WTC11 (cell line): ENCODE measurements around the gene RAB8B. TPM values are rescaled to one million over a fixed set of nuclear protein-coding genes. Genes with fewer than 3 reads are reported as not detected.

Source experiments
- ATAC-seq: fragments of 200-7000 bp; cut with Tn5 transposase; 2 replicates; pipeline ENCODE4 v1.10.0; 2021; ENCODE audit warnings: mild to moderate bottlenecking, moderate library complexity
- CTCF ChIA-PET: fragments of 300-600 bp; sonication (Branson Sonifier 250); formaldehyde crosslinking; loops from one replicate; lab custom pipeline; 2021; ENCODE audit warnings: antibody characterized with exemption; lab: Charles Lee
- POLR2A ChIA-PET: fragments of 350-600 bp; sonication (Branson Sonifier 250); formaldehyde crosslinking; loops from one replicate; lab custom pipeline; 2021; ENCODE audit warnings: antibody characterized with exemption; lab: Charles Lee
- DNase-seq: peaks from one replicate; pipeline ENCODE4 v3.0.0; 2021; ENCODE audit warnings: low spot score
- H3K27ac Mint-ChIP-seq: 2 replicates; pipeline ENCODE4 v1.8.0; 2021; ENCODE audit warnings: mixed read lengths
- H3K27me3 Mint-ChIP-seq: 2 replicates; pipeline ENCODE4 v1.8.0; 2021; ENCODE audit warnings: low read depth, mild to moderate bottlenecking, moderate library complexity, mixed read lengths
- H3K36me3 Mint-ChIP-seq: 2 replicates; pipeline ENCODE4 v1.8.0; 2021; ENCODE audit warnings: mixed read lengths
- H3K4me1 Mint-ChIP-seq: 2 replicates; pipeline ENCODE4 v1.8.0; 2022; ENCODE audit warnings: mixed read lengths
- H3K4me3 Mint-ChIP-seq: 2 replicates; pipeline ENCODE4 v1.8.0; 2021; ENCODE audit warnings: mild to moderate bottlenecking, moderate library complexity, mixed read lengths
- H3K9me3 Mint-ChIP-seq: 2 replicates; pipeline ENCODE4 v1.8.0; 2021; ENCODE audit warnings: mixed read lengths
- ATF1 ChIP-seq: sonication (generic); formaldehyde crosslinking; IDR thresholded peaks from 2 replicates; pipeline ENCODE4 v1.8.1; 2023; ENCODE audit warnings: mild to moderate bottlenecking, moderate library complexity, missing genetic modification reagents
- ELF4 ChIP-seq: sonication (generic); formaldehyde crosslinking; IDR thresholded peaks from 2 replicates; pipeline ENCODE4 v1.8.1; 2022; ENCODE audit warnings: low read depth, mild to moderate bottlenecking, moderate library complexity, missing genetic modification reagents
- EMX1 ChIP-seq: fragments of 250-450 bp; sonication (Bioruptor Pico); IDR thresholded peaks from 2 replicates; pipeline ENCODE4 v1.8.0; 2021; ENCODE audit warnings: mild to moderate bottlenecking
- HMGA2 ChIP-seq: fragments of 250-450 bp; sonication (Bioruptor Pico); IDR thresholded peaks from 2 replicates; pipeline ENCODE4 v1.4.0; 2021; ENCODE audit warnings: mild to moderate bottlenecking, moderate library complexity
- IRF2 ChIP-seq: sonication (generic); formaldehyde crosslinking; IDR thresholded peaks from 2 replicates; pipeline ENCODE4 v1.8.0; 2022; ENCODE audit warnings: low read depth, missing genetic modification reagents, borderline replicate concordance
- NR2C2 ChIP-seq: sonication (generic); formaldehyde crosslinking; IDR thresholded peaks from 2 replicates; pipeline ENCODE4 v1.8.0; 2022; ENCODE audit warnings: mild to moderate bottlenecking, missing genetic modification reagents
- OVOL2 ChIP-seq: fragments of 250-450 bp; sonication (Bioruptor Pico); IDR thresholded peaks from 2 replicates; pipeline ENCODE4 v1.9.0; 2021; ENCODE audit warnings: mild to moderate bottlenecking, borderline replicate concordance
- RELA ChIP-seq: sonication (generic); formaldehyde crosslinking; IDR thresholded peaks from 2 replicates; pipeline ENCODE4 v1.8.1; 2022; ENCODE audit warnings: missing genetic modification reagents, mild to moderate bottlenecking, borderline replicate concordance
- SOX15 ChIP-seq: fragments of 250-450 bp; sonication (Bioruptor Pico); IDR thresholded peaks from 2 replicates; pipeline ENCODE4 v1.9.0; 2021; ENCODE audit warnings: mild to moderate bottlenecking
- ZNF121 ChIP-seq: sonication (generic); formaldehyde crosslinking; IDR thresholded peaks from 2 replicates; pipeline ENCODE4 v1.8.0; 2023; ENCODE audit warnings: missing genetic modification reagents
- ZNF263 ChIP-seq: sonication (generic); formaldehyde crosslinking; IDR thresholded peaks from 2 replicates; pipeline ENCODE4 v1.8.1; 2022; ENCODE audit warnings: low read depth, mild to moderate bottlenecking, moderate library complexity, missing genetic modification reagents
- total RNA-seq: library from RNA; stranded (reverse); gene quantifications from 3 replicates; pipeline ENCODE4 v1.2.3, GENCODE V29; 2021
- TF ChIP-seq, protein P1 (sequence below): fragments of 250-450 bp; sonication (Bioruptor Pico); IDR thresholded peaks from 2 replicates; pipeline ENCODE4 v1.9.0; 2021; ENCODE audit warnings: mild to moderate bottlenecking, borderline replicate concordance
- TF ChIP-seq, protein P2 (sequence below): sonication (generic); formaldehyde crosslinking; conservative IDR thresholded peaks from 2 replicates; pipeline ENCODE4 v1.8.1; 2023; ENCODE audit warnings: mild to moderate bottlenecking, low read depth, missing genetic modification reagents, moderate library complexity
- TF ChIP-seq, protein P3 (sequence below): sonication (generic); formaldehyde crosslinking; IDR thresholded peaks from 2 replicates; pipeline ENCODE4 v1.8.0; 2023; ENCODE audit warnings: missing genetic modification reagents
- TF ChIP-seq, protein P4 (sequence below): sonication (generic); formaldehyde crosslinking; IDR thresholded peaks from 2 replicates; pipeline ENCODE4 v1.8.1; 2022; ENCODE audit warnings: low read depth, missing genetic modification reagents, borderline replicate concordance
- TF ChIP-seq, protein P5 (sequence below): sonication (generic); formaldehyde crosslinking; IDR thresholded peaks from 2 replicates; pipeline ENCODE4 v1.8.1; 2023; ENCODE audit warnings: mild to moderate bottlenecking, missing genetic modification reagents
- TF ChIP-seq, protein P6 (sequence below): fragments of 250-450 bp; sonication (Bioruptor Pico); IDR thresholded peaks from 2 replicates; pipeline ENCODE4 v2.1.2; 2022; ENCODE audit warnings: mild to moderate bottlenecking, moderate library complexity
- TF ChIP-seq, protein P7 (sequence below): sonication (generic); formaldehyde crosslinking; IDR thresholded peaks from 2 replicates; pipeline ENCODE4 v1.8.1; 2023; ENCODE audit warnings: mild to moderate bottlenecking, missing genetic modification reagents, moderate library complexity
- TF ChIP-seq, protein P8 (sequence below): sonication (generic); formaldehyde crosslinking; IDR thresholded peaks from 2 replicates; pipeline ENCODE4 v1.8.0; 2022; ENCODE audit warnings: mild to moderate bottlenecking, missing genetic modification reagents

Gene RAB8B
- total RNA-seq, 1 experiment from 2014 or later, result 32.5 TPM

DNA sequence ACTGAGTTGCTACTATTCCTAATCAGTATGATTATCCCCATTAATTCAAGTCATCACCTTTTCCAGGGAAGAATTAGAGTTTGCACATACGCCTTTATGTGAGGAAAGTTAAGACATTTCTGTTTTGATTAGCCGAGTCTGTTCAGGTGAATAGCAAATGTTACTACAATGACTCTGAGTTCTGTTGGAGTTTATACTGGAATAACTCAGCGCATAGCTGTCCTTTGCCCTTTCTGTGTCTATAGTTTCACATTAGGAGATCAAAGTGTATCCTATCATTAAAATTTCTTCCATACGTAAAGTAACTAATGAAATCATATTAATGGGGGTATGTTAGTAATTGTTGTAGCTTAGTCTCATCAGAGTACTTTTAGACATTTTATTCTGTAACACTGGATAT is 4.9 kb downstream of the RAB8B start:
- Mint-ChIP-seq H3K4me3 (no peak overlapping the region), H3K36me3 (no peaks in the 10 kb centered on the region), H3K4me1 (peaks cover 74% of the 10 kb centered on the region), H3K9me3 (no peaks in the 10 kb centered on the region), H3K27ac (peak overlapping the region; percentile 46; the same call in 1 of the 2 replicates), H3K27me3 (no peaks in the 10 kb centered on the region)
- TF ChIP-seq, protein P1, sequence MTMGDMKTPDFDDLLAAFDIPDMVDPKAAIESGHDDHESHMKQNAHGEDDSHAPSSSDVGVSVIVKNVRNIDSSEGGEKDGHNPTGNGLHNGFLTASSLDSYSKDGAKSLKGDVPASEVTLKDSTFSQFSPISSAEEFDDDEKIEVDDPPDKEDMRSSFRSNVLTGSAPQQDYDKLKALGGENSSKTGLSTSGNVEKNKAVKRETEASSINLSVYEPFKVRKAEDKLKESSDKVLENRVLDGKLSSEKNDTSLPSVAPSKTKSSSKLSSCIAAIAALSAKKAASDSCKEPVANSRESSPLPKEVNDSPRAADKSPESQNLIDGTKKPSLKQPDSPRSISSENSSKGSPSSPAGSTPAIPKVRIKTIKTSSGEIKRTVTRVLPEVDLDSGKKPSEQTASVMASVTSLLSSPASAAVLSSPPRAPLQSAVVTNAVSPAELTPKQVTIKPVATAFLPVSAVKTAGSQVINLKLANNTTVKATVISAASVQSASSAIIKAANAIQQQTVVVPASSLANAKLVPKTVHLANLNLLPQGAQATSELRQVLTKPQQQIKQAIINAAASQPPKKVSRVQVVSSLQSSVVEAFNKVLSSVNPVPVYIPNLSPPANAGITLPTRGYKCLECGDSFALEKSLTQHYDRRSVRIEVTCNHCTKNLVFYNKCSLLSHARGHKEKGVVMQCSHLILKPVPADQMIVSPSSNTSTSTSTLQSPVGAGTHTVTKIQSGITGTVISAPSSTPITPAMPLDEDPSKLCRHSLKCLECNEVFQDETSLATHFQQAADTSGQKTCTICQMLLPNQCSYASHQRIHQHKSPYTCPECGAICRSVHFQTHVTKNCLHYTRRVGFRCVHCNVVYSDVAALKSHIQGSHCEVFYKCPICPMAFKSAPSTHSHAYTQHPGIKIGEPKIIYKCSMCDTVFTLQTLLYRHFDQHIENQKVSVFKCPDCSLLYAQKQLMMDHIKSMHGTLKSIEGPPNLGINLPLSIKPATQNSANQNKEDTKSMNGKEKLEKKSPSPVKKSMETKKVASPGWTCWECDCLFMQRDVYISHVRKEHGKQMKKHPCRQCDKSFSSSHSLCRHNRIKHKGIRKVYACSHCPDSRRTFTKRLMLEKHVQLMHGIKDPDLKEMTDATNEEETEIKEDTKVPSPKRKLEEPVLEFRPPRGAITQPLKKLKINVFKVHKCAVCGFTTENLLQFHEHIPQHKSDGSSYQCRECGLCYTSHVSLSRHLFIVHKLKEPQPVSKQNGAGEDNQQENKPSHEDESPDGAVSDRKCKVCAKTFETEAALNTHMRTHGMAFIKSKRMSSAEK (CRISPR knock-in tag), result no peak
- TF ChIP-seq, protein P2, sequence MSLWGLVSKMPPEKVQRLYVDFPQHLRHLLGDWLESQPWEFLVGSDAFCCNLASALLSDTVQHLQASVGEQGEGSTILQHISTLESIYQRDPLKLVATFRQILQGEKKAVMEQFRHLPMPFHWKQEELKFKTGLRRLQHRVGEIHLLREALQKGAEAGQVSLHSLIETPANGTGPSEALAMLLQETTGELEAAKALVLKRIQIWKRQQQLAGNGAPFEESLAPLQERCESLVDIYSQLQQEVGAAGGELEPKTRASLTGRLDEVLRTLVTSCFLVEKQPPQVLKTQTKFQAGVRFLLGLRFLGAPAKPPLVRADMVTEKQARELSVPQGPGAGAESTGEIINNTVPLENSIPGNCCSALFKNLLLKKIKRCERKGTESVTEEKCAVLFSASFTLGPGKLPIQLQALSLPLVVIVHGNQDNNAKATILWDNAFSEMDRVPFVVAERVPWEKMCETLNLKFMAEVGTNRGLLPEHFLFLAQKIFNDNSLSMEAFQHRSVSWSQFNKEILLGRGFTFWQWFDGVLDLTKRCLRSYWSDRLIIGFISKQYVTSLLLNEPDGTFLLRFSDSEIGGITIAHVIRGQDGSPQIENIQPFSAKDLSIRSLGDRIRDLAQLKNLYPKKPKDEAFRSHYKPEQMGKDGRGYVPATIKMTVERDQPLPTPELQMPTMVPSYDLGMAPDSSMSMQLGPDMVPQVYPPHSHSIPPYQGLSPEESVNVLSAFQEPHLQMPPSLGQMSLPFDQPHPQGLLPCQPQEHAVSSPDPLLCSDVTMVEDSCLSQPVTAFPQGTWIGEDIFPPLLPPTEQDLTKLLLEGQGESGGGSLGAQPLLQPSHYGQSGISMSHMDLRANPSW (CRISPR knock-in tag), result no peak
- TF ChIP-seq ATF1 (CRISPR knock-in tag), result no peak
- TF ChIP-seq RELA (CRISPR knock-in tag), result no peak
- no peak for TF ChIP-seq ZNF263
- TF ChIP-seq, protein P3, sequence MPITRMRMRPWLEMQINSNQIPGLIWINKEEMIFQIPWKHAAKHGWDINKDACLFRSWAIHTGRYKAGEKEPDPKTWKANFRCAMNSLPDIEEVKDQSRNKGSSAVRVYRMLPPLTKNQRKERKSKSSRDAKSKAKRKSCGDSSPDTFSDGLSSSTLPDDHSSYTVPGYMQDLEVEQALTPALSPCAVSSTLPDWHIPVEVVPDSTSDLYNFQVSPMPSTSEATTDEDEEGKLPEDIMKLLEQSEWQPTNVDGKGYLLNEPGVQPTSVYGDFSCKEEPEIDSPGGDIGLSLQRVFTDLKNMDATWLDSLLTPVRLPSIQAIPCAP (CRISPR knock-in tag), result no peak
- DNase-seq (no peak), ATAC-seq (no peak)
- POLR2A ChIA-PET, result no interaction called here
- CTCF ChIA-PET, result interaction anchor here (1.0 kb wide), 1 partner anchor 8 kb away, joined by 3 read pairs; no protein-coding TSS in a partner anchor

DNA sequence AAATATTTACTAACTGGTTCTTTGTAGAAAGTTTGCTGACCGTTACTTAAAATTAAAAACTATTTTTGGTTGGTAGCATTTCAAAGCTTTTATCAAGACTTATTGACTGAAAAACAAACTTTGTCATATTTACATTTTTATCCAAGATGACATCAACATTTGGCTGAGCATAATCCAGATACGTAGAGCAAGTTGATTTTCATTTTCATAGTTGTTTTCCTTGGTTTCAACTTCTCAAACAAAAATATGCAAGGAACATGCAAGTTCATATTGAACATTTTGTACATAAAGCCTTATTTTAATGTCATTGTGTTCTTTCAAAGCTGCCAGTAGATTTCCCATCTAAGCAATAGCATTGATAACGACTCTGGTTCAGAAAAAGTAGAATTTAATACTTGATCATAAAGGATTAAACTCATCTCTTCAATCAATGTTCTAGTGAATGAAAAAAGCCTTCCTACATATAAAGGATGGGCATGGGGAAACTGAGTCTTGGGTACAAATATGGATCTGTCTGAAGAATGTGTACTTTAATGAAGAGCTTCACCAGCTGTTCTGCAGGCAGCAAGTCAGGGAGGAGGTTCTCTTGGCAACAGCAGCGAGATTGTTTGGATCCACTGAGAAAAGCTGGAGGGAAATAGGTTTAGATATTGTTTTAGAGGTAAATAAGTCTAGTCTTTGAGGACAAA is 5.6 kb downstream of the RAB8B start:
- Mint-ChIP-seq H3K27me3 (no peaks in the 10 kb centered on the region), H3K4me3 (no peak overlapping the region), H3K4me1 (peaks cover 78% of the 10 kb centered on the region), H3K27ac (peak overlapping the region; percentile 14), H3K9me3 (no peaks in the 10 kb centered on the region), H3K36me3 (no peaks in the 10 kb centered on the region)
- CTCF ChIA-PET, result interaction anchor here (1.1 to 1.3 kb wide), 2 partner anchors 16 to 207 kb away, joined by 3 read pairs; no protein-coding TSS in a partner anchor
- POLR2A ChIA-PET, result no interaction called here
- no peak for DNase-seq
- no peak for ATAC-seq
- no peak for TF ChIP-seq SOX15 (CRISPR knock-in tag)
- TF ChIP-seq ZNF121 (CRISPR knock-in tag), result no peak
- TF ChIP-seq ATF1 (CRISPR knock-in tag), result no peak
- TF ChIP-seq OVOL2 (CRISPR knock-in tag), result no peak
- TF ChIP-seq IRF2 (CRISPR knock-in tag), result no peak
- TF ChIP-seq EMX1 (CRISPR knock-in tag), result no peak
- TF ChIP-seq, protein P4, sequence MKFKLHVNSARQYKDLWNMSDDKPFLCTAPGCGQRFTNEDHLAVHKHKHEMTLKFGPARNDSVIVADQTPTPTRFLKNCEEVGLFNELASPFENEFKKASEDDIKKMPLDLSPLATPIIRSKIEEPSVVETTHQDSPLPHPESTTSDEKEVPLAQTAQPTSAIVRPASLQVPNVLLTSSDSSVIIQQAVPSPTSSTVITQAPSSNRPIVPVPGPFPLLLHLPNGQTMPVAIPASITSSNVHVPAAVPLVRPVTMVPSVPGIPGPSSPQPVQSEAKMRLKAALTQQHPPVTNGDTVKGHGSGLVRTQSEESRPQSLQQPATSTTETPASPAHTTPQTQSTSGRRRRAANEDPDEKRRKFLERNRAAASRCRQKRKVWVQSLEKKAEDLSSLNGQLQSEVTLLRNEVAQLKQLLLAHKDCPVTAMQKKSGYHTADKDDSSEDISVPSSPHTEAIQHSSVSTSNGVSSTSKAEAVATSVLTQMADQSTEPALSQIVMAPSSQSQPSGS, result no peak
- no peak for TF ChIP-seq NR2C2 (CRISPR knock-in tag)
- TF ChIP-seq, protein P5, sequence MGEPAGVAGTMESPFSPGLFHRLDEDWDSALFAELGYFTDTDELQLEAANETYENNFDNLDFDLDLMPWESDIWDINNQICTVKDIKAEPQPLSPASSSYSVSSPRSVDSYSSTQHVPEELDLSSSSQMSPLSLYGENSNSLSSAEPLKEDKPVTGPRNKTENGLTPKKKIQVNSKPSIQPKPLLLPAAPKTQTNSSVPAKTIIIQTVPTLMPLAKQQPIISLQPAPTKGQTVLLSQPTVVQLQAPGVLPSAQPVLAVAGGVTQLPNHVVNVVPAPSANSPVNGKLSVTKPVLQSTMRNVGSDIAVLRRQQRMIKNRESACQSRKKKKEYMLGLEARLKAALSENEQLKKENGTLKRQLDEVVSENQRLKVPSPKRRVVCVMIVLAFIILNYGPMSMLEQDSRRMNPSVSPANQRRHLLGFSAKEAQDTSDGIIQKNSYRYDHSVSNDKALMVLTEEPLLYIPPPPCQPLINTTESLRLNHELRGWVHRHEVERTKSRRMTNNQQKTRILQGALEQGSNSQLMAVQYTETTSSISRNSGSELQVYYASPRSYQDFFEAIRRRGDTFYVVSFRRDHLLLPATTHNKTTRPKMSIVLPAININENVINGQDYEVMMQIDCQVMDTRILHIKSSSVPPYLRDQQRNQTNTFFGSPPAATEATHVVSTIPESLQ (CRISPR knock-in tag), result no peak
- TF ChIP-seq, protein P6, sequence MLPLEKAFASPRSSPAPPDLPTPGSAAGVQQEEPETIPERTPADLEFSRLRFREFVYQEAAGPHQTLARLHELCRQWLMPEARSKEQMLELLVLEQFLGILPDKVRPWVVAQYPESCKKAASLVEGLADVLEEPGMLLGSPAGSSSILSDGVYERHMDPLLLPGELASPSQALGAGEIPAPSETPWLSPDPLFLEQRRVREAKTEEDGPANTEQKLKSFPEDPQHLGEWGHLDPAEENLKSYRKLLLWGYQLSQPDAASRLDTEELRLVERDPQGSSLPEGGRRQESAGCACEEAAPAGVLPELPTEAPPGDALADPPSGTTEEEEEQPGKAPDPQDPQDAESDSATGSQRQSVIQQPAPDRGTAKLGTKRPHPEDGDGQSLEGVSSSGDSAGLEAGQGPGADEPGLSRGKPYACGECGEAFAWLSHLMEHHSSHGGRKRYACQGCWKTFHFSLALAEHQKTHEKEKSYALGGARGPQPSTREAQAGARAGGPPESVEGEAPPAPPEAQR (CRISPR knock-in tag), result no peak
- TF ChIP-seq, protein P7, sequence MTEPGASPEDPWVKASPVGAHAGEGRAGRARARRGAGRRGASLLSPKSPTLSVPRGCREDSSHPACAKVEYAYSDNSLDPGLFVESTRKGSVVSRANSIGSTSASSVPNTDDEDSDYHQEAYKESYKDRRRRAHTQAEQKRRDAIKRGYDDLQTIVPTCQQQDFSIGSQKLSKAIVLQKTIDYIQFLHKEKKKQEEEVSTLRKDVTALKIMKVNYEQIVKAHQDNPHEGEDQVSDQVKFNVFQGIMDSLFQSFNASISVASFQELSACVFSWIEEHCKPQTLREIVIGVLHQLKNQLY (CRISPR knock-in tag), result no peak
- TF ChIP-seq, protein P8, sequence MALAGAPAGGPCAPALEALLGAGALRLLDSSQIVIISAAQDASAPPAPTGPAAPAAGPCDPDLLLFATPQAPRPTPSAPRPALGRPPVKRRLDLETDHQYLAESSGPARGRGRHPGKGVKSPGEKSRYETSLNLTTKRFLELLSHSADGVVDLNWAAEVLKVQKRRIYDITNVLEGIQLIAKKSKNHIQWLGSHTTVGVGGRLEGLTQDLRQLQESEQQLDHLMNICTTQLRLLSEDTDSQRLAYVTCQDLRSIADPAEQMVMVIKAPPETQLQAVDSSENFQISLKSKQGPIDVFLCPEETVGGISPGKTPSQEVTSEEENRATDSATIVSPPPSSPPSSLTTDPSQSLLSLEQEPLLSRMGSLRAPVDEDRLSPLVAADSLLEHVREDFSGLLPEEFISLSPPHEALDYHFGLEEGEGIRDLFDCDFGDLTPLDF (CRISPR knock-in tag), result no peak
- TF ChIP-seq HMGA2 (CRISPR knock-in tag), result no peak
- no peak for TF ChIP-seq ELF4
